SK-N-SH treated with all-trans-retinoic acid at 6 μM for 48 hours (cell line): ENCODE measurements around the gene PROC.

Experiments used
- ATAC-seq: fragments of 200-7000 bp; cut with Tn5 transposase; 3 replicates; pipeline ENCODE4 v1.9.1; 2020; ENCODE audit warnings: mild to moderate bottlenecking, moderate library complexity
- ARNTL ChIP-seq: fragments of 450-650 bp; formaldehyde crosslinking; IDR thresholded peaks from 2 replicates; pipeline ENCODE4 v1.5.0; 2020; ENCODE audit warnings: low read depth, mild to moderate bottlenecking, moderate library complexity, borderline replicate concordance
- CREB5 ChIP-seq: fragments of 250-450 bp; sonication (Bioruptor Pico); IDR thresholded peaks from 2 replicates; pipeline ENCODE4 v1.5.1; 2020; ENCODE audit warnings: low read depth, mild to moderate bottlenecking, moderate library complexity
- CSDC2 ChIP-seq: fragments of 250-450 bp; sonication (Bioruptor Pico); IDR thresholded peaks from 2 replicates; pipeline ENCODE4 v1.5.0; 2020; ENCODE audit warnings: mild to moderate bottlenecking, moderate library complexity
- ISL1 ChIP-seq: fragments of 250-450 bp; sonication (Bioruptor Pico); IDR thresholded peaks from 2 replicates; pipeline ENCODE4 v2.1.2; 2022; ENCODE audit warnings: mild to moderate bottlenecking, moderate library complexity
- PPARA ChIP-seq: fragments of 250-450 bp; sonication (Bioruptor Pico); IDR thresholded peaks from 2 replicates; pipeline ENCODE4 v1.5.0; 2020; ENCODE audit warnings: mild to moderate bottlenecking, borderline replicate concordance
- RARB ChIP-seq: fragments of 250-450 bp; sonication (Bioruptor Pico); IDR thresholded peaks from 2 replicates; pipeline ENCODE4 v1.8.0; 2021; ENCODE audit warnings: mild to moderate bottlenecking, moderate library complexity
- TCF4 ChIP-seq: fragments of 250-450 bp; sonication (Bioruptor Pico); IDR thresholded peaks from 2 replicates; pipeline ENCODE4 v1.8.0; 2021; ENCODE audit warnings: mild to moderate bottlenecking, moderate library complexity, borderline replicate concordance
- TOX ChIP-seq: fragments of 250-450 bp; sonication (Bioruptor Pico); IDR thresholded peaks from 2 replicates; pipeline ENCODE4 v1.8.0; 2021; ENCODE audit warnings: mild to moderate bottlenecking, moderate library complexity, borderline replicate concordance
- ZC3H10 ChIP-seq: fragments of 250-450 bp; sonication (Bioruptor Pico); IDR thresholded peaks from 2 replicates; pipeline ENCODE4 v1.5.1; 2021; ENCODE audit warnings: mild to moderate bottlenecking, moderate library complexity
- ZFP3 ChIP-seq: fragments of 250-450 bp; sonication (Bioruptor Pico); IDR thresholded peaks from 2 replicates; pipeline ENCODE4 v1.5.0; 2020; ENCODE audit warnings: mild to moderate bottlenecking, moderate library complexity
- ZFP30 ChIP-seq: fragments of 450-650 bp; formaldehyde crosslinking; IDR thresholded peaks from 2 replicates; pipeline ENCODE4 v1.5.0; 2022; ENCODE audit warnings: mild to moderate bottlenecking, moderate library complexity
- ZNF565 ChIP-seq: fragments of 450-650 bp; formaldehyde crosslinking; conservative IDR thresholded peaks from 2 replicates; pipeline ENCODE4 v1.5.0; 2020; ENCODE audit warnings: low read depth, mild to moderate bottlenecking, moderate library complexity
- ZNF70 ChIP-seq: fragments of 450-650 bp; formaldehyde crosslinking; IDR thresholded peaks from 2 replicates; pipeline ENCODE4 v1.5.0; 2020; ENCODE audit warnings: mild to moderate bottlenecking, moderate library complexity
- ZNF8 ChIP-seq: fragments of 450-650 bp; formaldehyde crosslinking; IDR thresholded peaks from 2 replicates; pipeline ENCODE4 v1.5.0; 2020; ENCODE audit warnings: mild to moderate bottlenecking, moderate library complexity
- TF ChIP-seq, protein P1 (sequence below): fragments of 250-450 bp; sonication (Bioruptor Pico); IDR thresholded peaks from 2 replicates; pipeline ENCODE4 v1.8.0; 2021; ENCODE audit warnings: low read depth, mild to moderate bottlenecking, moderate library complexity, borderline replicate concordance
- TF ChIP-seq, protein P2 (sequence below): fragments of 250-450 bp; sonication (Bioruptor Pico); IDR thresholded peaks from 2 replicates; pipeline ENCODE4 v1.8.0; 2020; ENCODE audit warnings: mild to moderate bottlenecking, moderate library complexity, borderline replicate concordance
- TF ChIP-seq, protein P3 (sequence below): fragments of 250-450 bp; sonication (Bioruptor Pico); IDR thresholded peaks from 2 replicates; pipeline ENCODE4 v1.5.0; 2020; ENCODE audit warnings: mild to moderate bottlenecking, moderate library complexity
- TF ChIP-seq, protein P4 (sequence below): fragments of 250-450 bp; sonication (Bioruptor Pico); IDR thresholded peaks from 2 replicates; pipeline ENCODE4 v1.5.1; 2021; ENCODE audit warnings: mild to moderate bottlenecking, moderate library complexity

The PROC gene

DNA sequence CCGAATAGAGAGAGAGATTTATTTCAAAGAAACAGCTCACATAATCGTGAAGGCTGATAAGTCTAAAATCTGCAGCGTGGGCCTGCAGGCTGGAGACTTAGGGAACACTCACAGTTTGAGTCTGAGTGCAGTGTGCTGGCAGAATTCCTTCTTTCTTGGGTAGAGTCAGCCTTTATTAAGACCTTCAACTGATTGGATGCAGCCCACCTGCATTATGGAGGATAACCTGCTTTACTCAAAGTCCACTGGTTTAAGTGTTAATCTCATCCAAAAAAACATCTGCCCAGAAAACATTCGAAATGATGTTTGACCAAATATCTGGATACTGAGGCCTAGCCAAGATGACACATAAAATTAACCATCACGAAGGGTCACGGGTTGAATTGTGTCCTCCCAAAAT, 16.3 kb downstream of the PROC start (continued):
- TF ChIP-seq, protein P1, sequence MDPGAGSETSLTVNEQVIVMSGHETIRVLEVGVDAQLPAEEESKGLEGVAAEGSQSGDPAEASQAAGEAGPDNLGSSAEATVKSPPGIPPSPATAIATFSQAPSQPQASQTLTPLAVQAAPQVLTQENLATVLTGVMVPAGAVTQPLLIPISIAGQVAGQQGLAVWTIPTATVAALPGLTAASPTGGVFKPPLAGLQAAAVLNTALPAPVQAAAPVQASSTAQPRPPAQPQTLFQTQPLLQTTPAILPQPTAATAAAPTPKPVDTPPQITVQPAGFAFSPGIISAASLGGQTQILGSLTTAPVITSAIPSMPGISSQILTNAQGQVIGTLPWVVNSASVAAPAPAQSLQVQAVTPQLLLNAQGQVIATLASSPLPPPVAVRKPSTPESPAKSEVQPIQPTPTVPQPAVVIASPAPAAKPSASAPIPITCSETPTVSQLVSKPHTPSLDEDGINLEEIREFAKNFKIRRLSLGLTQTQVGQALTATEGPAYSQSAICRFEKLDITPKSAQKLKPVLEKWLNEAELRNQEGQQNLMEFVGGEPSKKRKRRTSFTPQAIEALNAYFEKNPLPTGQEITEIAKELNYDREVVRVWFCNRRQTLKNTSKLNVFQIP = no peak

DNA sequence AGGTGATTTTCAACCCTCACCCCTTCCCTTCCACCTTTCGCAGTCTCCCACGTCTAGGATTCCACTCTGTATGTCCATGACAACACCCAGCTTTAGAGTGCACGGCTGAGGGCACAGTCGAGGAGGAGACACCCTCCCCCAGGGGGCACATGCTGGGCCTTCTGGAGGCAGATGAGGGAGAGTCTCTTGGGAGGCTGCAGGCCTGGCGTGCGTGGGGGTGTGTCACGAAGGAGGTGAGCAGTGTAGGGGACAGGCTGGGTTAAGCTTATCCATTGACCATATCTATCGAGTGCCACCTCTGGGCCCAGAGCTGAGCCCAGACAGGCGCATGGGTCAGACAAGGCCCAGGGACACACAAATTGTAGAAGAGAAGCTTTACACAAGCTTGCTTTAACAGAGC, 18.8 kb downstream of the PROC start:
- TF ChIP-seq CSDC2 (CRISPR knock-in tag) (no peak), ZNF70 (CRISPR knock-in tag) (no peak), ARNTL (CRISPR knock-in tag) (no peak), ZC3H10 (CRISPR knock-in tag) (no peak), TOX (CRISPR knock-in tag) (no peak), ZNF565 (no peak)
- TF ChIP-seq, protein P2, sequence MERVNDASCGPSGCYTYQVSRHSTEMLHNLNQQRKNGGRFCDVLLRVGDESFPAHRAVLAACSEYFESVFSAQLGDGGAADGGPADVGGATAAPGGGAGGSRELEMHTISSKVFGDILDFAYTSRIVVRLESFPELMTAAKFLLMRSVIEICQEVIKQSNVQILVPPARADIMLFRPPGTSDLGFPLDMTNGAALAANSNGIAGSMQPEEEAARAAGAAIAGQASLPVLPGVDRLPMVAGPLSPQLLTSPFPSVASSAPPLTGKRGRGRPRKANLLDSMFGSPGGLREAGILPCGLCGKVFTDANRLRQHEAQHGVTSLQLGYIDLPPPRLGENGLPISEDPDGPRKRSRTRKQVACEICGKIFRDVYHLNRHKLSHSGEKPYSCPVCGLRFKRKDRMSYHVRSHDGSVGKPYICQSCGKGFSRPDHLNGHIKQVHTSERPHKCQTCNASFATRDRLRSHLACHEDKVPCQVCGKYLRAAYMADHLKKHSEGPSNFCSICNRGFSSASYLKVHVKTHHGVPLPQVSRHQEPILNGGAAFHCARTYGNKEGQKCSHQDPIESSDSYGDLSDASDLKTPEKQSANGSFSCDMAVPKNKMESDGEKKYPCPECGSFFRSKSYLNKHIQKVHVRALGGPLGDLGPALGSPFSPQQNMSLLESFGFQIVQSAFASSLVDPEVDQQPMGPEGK (CRISPR knock-in tag) = no peak
- TF ChIP-seq, protein P3, sequence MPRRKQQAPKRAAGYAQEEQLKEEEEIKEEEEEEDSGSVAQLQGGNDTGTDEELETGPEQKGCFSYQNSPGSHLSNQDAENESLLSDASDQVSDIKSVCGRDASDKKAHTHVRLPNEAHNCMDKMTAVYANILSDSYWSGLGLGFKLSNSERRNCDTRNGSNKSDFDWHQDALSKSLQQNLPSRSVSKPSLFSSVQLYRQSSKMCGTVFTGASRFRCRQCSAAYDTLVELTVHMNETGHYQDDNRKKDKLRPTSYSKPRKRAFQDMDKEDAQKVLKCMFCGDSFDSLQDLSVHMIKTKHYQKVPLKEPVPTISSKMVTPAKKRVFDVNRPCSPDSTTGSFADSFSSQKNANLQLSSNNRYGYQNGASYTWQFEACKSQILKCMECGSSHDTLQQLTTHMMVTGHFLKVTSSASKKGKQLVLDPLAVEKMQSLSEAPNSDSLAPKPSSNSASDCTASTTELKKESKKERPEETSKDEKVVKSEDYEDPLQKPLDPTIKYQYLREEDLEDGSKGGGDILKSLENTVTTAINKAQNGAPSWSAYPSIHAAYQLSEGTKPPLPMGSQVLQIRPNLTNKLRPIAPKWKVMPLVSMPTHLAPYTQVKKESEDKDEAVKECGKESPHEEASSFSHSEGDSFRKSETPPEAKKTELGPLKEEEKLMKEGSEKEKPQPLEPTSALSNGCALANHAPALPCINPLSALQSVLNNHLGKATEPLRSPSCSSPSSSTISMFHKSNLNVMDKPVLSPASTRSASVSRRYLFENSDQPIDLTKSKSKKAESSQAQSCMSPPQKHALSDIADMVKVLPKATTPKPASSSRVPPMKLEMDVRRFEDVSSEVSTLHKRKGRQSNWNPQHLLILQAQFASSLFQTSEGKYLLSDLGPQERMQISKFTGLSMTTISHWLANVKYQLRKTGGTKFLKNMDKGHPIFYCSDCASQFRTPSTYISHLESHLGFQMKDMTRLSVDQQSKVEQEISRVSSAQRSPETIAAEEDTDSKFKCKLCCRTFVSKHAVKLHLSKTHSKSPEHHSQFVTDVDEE = no peak
- TF ChIP-seq, protein P4, sequence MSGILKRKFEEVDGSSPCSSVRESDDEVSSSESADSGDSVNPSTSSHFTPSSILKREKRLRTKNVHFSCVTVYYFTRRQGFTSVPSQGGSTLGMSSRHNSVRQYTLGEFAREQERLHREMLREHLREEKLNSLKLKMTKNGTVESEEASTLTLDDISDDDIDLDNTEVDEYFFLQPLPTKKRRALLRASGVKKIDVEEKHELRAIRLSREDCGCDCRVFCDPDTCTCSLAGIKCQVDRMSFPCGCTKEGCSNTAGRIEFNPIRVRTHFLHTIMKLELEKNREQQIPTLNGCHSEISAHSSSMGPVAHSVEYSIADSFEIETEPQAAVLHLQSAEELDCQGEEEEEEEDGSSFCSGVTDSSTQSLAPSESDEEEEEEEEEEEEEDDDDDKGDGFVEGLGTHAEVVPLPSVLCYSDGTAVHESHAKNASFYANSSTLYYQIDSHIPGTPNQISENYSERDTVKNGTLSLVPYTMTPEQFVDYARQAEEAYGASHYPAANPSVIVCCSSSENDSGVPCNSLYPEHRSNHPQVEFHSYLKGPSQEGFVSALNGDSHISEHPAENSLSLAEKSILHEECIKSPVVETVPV (CRISPR knock-in tag) = no peak
- TF ChIP-seq, protein P1 = no peak
- no peak for ATAC-seq

DNA sequence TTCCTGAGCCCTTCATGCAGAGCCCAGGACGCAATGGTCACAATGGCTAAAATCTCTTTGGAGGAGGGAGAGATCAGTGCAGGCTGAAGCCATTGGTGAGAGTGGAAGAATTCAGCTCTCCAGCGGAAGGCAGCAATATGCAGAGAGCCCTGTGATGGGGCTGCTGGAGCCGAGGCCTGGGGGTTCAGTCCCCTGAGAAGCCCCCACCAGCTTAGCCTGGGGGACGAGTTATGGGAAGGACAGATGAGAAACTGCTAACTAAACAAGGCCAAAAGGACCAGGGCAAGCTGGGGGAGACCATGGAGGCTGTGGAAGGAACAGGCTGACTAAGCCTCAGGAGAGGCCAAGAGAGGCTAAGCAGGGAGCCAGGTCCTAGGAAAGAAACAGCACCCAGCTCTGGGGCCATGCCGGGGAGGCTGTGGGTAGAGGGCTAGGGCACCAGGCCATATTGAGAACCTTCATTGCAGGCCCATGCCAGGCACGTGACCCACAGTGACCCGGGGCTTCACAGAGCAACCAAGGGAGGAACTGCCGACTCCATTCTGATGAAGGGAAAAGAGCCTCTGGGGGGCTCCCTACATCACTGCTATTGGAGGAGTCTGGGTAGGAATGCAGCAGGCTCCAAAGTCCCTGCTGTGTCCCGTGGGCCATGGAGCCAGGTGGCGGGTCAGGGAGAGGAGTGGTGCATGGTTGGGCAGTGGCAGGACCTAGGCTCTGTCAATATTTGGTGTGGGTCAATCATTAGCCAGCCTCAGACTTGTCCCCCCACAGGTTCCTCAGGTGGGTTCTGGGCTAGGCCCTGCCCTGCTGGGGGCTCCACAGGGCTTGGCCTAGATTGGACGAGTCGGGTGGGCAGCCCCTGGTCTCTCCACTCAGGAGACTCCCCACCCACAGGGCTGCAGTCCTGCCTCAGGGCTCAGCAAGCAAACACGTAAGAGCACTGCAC, 19.8 kb downstream of the PROC start:
- no peak for ATAC-seq
- TF ChIP-seq, protein P2 (CRISPR knock-in tag) = no peak
- TF ChIP-seq PPARA (CRISPR knock-in tag) (no peak), CREB5 (CRISPR knock-in tag) (no peak), ISL1 (no peak), ZFP3 (CRISPR knock-in tag) (no peak), ARNTL (CRISPR knock-in tag) (no peak), RARB (no peak), TCF4 (no peak), ZNF8 (no peak), ZC3H10 (CRISPR knock-in tag) (no peak), ZFP30 (no peak)
- TF ChIP-seq, protein P4 (CRISPR knock-in tag) = no peak
- TF ChIP-seq, protein P3 = no peak
